ENCODE results near the gene PHKA2. TPM values are rescaled to one million over a fixed set of nuclear protein-coding genes. Genes with fewer than 3 reads are reported as not detected.

The PHKA2 gene
- total and polyA plus RNA-seq, 4 donors: 28.9 to 82.3 (median 41.9) TPM

GRCh38 chrX:18898492-18898891 is 85.4 kb downstream of the PHKA2 start:
- Histone ChIP-seq H3K27ac (ENCODE audit: low read depth in 1 of 2, low read length in 2 of 2) (no peak overlapping the region), H3K4me3 (ENCODE audit: low read depth in 1 of 3, low read length in 3 of 3) (no peak overlapping the region), H3K9ac (ENCODE audit: low read depth in 1 of 2, low read length in 2 of 2) (no peak overlapping the region), H3K4me1 (ENCODE audit: control insufficient read depth in 4 of 4, insufficient read depth in 4 of 4, low read length in 3 of 4) (no peaks in the 10 kb centered on the region), H3K36me3 (ENCODE audit: control insufficient read depth in 4 of 4, insufficient read depth in 3 of 4, low read depth in 1 of 4, low read length in 3 of 4) (peaks cover 2 to 33% (median 12%) of the 10 kb centered on the region in 4 donors), H3K27me3 (ENCODE audit: control insufficient read depth in 4 of 4, insufficient read depth in 4 of 4, low read length in 3 of 4) (no peaks in the 10 kb centered on the region), H3K9me3 (ENCODE audit: control insufficient read depth in 4 of 4, low read length in 3 of 4) (no peaks in the 10 kb centered on the region)
- WGBS: 91% methylated on average over 6 of the region's 6 CpGs
- no peak for DNase-seq (ENCODE audit: low spot score)
- TF ChIP-seq ZBTB33 (IDR thresholded peaks at IDR 0.05): no peak
- no peak for TF ChIP-seq GABPA (IDR thresholded peaks at IDR 0.05 in 1 of 2, conservative IDR thresholded peaks at IDR 0.05 in 1 of 2)
- no peak for TF ChIP-seq RXRA (IDR thresholded peaks at IDR 0.05)
- no peak for TF ChIP-seq HNF4G (IDR thresholded peaks at IDR 0.05)
- TF ChIP-seq ATF3 (IDR thresholded peaks at IDR 0.05): no peak
- TF ChIP-seq RAD21 (IDR thresholded peaks at IDR 0.05): no peak
- no peak for TF ChIP-seq REST (IDR thresholded peaks at IDR 0.05)
- no peak for TF ChIP-seq FOXA2 (IDR thresholded peaks at IDR 0.05)
- TF ChIP-seq EGR1 (IDR thresholded peaks at IDR 0.05; ENCODE audit: low read depth in 2 of 2): no peak
- TF ChIP-seq MAX (IDR thresholded peaks at IDR 0.05): no peak
- no peak for TF ChIP-seq SP1 (IDR thresholded peaks at IDR 0.05)
- no peak for TF ChIP-seq CTCF (IDR thresholded peaks at IDR 0.05; ENCODE audit: low read depth, low read length, missing input control)
- no peak for TF ChIP-seq NR2F2 (IDR thresholded peaks at IDR 0.05)
- TF ChIP-seq HNF4A (conservative IDR thresholded peaks at IDR 0.05): no peak
- TF ChIP-seq TAF1 (conservative IDR thresholded peaks at IDR 0.05): no peak
- no peak for TF ChIP-seq JUND (IDR thresholded peaks at IDR 0.05)

- TF ChIP-seq CTCF (IDR thresholded peaks at IDR 0.05; ENCODE audit: low read depth, low read length, missing input control) (no peak), HNF4G (IDR thresholded peaks at IDR 0.05) (no peak), EGR1 (IDR thresholded peaks at IDR 0.05; ENCODE audit: low read depth in 2 of 2) (no peak), ATF3 (IDR thresholded peaks at IDR 0.05) (no peak), HNF4A (conservative IDR thresholded peaks at IDR 0.05) (no peak), REST (IDR thresholded peaks at IDR 0.05) (no peak), TAF1 (conservative IDR thresholded peaks at IDR 0.05) (no peak), FOXA2 (IDR thresholded peaks at IDR 0.05) (no peak), RAD21 (IDR thresholded peaks at IDR 0.05) (no peak), GABPA (IDR thresholded peaks at IDR 0.05 in 1 of 2, conservative IDR thresholded peaks at IDR 0.05 in 1 of 2) (no peak), FOXA1 (IDR thresholded peaks at IDR 0.05) (no peak), NR2F2 (IDR thresholded peaks at IDR 0.05) (no peak)
- no peak for DNase-seq (ENCODE audit: low spot score)
- peaks cover 2 to 35% (median 12%) of the 10 kb centered on the region in 4 donors for H3K36me3 ChIP-seq (ENCODE audit: control insufficient read depth in 4 of 4, insufficient read depth in 3 of 4, low read depth in 1 of 4, low read length in 3 of 4)
- H3K9ac ChIP-seq (ENCODE audit: low read depth in 1 of 2, low read length in 2 of 2): no peak overlapping the region
- WGBS: 98% methylated on average over 11 of the region's 11 CpGs
- no peak overlapping the region for H3K4me3 ChIP-seq (ENCODE audit: low read depth in 1 of 3, low read length in 3 of 3)
- H3K9me3 ChIP-seq (ENCODE audit: control insufficient read depth in 4 of 4, low read length in 3 of 4): no peaks in the 10 kb centered on the region
- no peak overlapping the region for H3K27ac ChIP-seq (ENCODE audit: low read depth in 1 of 2, low read length in 2 of 2)
- H3K4me1 ChIP-seq (ENCODE audit: control insufficient read depth in 4 of 4, insufficient read depth in 4 of 4, low read length in 3 of 4): no peaks in the 10 kb centered on the region
- H3K27me3 ChIP-seq (ENCODE audit: control insufficient read depth in 4 of 4, insufficient read depth in 4 of 4, low read length in 3 of 4): no peaks in the 10 kb centered on the region
These were observed 85.8 kb downstream of the PHKA2 start for GRCh38 chrX:18898091-18898490.

Measured in liver (tissue), 9 donors.